Esophagus muscularis mucosa (tissue), 4 donors: ENCODE data around the gene ARRB2.

Experiments
- CTCF ChIP-seq, 3 experiments: fragments of 200-600 bp in 2 of 3; fragments of 450-650 bp in 1 of 3; sonication (generic) in 2 of 3; IDR thresholded peaks; one replicate each; pipeline ENCODE4 v1.5.1; 2017 to 2019; ENCODE audit warnings: antibody characterized with exemption in 3 of 3, mild to moderate bottlenecking in 2 of 3, moderate library complexity in 1 of 3
- EP300 ChIP-seq: sonication (generic); formaldehyde crosslinking; IDR thresholded peaks from one replicate; pipeline ENCODE4 v1.6.1; 2017; ENCODE audit warnings: antibody characterized with exemption
- POLR2AphosphoS5 ChIP-seq, 2 donors: sonication (generic); formaldehyde crosslinking; IDR thresholded peaks; one replicate each; pipeline ENCODE4 v1.6.1; 2017; ENCODE audit warnings: antibody characterized with exemption in 2 of 2

DNA sequence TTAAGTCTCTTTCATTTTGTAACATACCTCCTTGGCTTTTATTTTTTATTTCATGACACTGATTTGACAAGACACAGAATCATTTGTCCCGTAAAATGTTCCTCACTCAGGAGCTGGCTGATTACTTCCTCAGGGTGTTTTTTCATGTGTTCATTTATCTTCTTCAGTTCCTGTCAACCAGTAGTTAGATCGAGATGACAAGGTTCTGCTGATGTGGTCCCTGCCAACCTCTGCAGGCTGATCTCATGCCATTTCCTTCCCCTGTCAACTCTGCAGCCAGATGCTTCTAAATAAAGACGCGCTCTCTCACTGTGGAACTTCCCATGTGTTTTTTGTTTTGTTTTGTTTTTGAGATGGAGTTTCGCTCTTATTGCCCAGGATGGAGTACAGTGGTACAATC is 37.4 kb downstream of the ARRB2 start:
- TF ChIP-seq POLR2AphosphoS5 (IDR thresholded peaks at IDR 0.05) (peak in 1 of 2 donors; percentile 22), CTCF (IDR thresholded peaks at IDR 0.05) (no peak), EP300 (no peak)
